HepG2 (cell line): ENCODE data around the gene TMEM131. TPM values are rescaled to one million over a fixed set of nuclear protein-coding genes. Genes with fewer than 3 reads are reported as not detected.

Experiments
- ATAC-seq: fragments of 200-7000 bp; cut with Tn5 transposase; 3 replicates; pipeline ENCODE4 v1.9.1; 2020; ENCODE audit warnings: mild to moderate bottlenecking, moderate library complexity
- BruUV-seq: library from RNA; stranded (reverse); fragments of 400-500 nt; replicated peaks from 2 replicates; lab custom pipeline; 2021; lab: Mats Ljungman, UMichigan
- CTCF ChIA-PET: fragments of 300-600 bp; formaldehyde crosslinking; extraction: SDS; loops from one replicate; lab custom pipeline; 2021; ENCODE audit warnings: low total read pairs, inconsistent platforms, low intra/inter-chr PET ratio; lab: Yijun Ruan, JAX
- POLR2A ChIA-PET: fragments of 350-600 bp; sonication (Branson Sonifier 250); formaldehyde crosslinking; loops from one replicate; lab custom pipeline; 2020; ENCODE audit warnings: antibody characterized with exemption, inconsistent platforms; lab: Yijun Ruan, JAX
- DNase-seq: peaks from one replicate; pipeline ENCODE4 v3.0.0-alpha.2; 2015; ENCODE audit warnings: low spot score
- FAIRE-seq: peaks from 3 replicates; lab custom pipeline; 2011; peaks lifted over from hg19 to GRCh38; lab: Jason Lieb, UNC
- H2AFZ ChIP-seq: one replicate; pipeline ENCODE4 v1.6.1; 2011; ENCODE audit warnings: low read length, inconsistent platforms
- H3K27ac ChIP-seq: fragments of 300-600 bp; 3 replicates; pipeline ENCODE4 v1.8.0; 2011; ENCODE audit warnings: mixed run types, mild to moderate bottlenecking, mixed read lengths, low read length, inconsistent platforms; ENCODE audit not compliant: insufficient read depth; ENCODE audit errors: extremely low read length
- H3K27me3 ChIP-seq, 2 experiments: fragments of 200-600 bp in 1 of 2; 2 replicates in 1 of 2; 3 replicates in 1 of 2; pipeline versions ENCODE4 v1.6.0 to v1.8.0; 2011; ENCODE audit warnings: low read length in 2 of 2, mild to moderate bottlenecking in 2 of 2, moderate library complexity in 2 of 2, inconsistent platforms in 1 of 2; ENCODE audit not compliant: insufficient read depth in 2 of 2, control insufficient read depth in 1 of 2
- H3K36me3 ChIP-seq, 2 experiments: fragments of 200-600 bp in 1 of 2; replicated peaks in 1 of 2; 2 replicates in 1 of 2; 3 replicates in 1 of 2; pipeline versions ENCODE4 v1.5.1 to v1.8.0; 2011; ENCODE audit warnings: low read length in 2 of 2, inconsistent platforms in 1 of 2; ENCODE audit not compliant: insufficient read depth in 2 of 2, control insufficient read depth in 1 of 2
- H3K4me1 ChIP-seq: 2 replicates; pipeline ENCODE4 v1.5.1; 2012; ENCODE audit warnings: low read length, inconsistent platforms; ENCODE audit not compliant: insufficient read depth
- H3K4me2 ChIP-seq: 2 replicates; pipeline ENCODE4 v1.6.0; 2011; ENCODE audit warnings: low read depth, low read length, inconsistent platforms
- H3K4me3 ChIP-seq, 3 experiments: fragments of 200-600 bp in 1 of 3; sonication (generic), shearing (Covaris generic) in 1 of 3; replicated peaks in 1 of 3; 2 replicates each; pipeline ENCODE4 v1.5.1; 2011 to 2016; ENCODE audit warnings: low read length in 3 of 3, inconsistent platforms in 2 of 3, low read depth in 2 of 3, mild to moderate bottlenecking in 2 of 3, control low read depth in 1 of 3, mixed read lengths in 1 of 3; ENCODE audit not compliant: insufficient read depth in 1 of 3
- H3K79me2 ChIP-seq: one replicate; pipeline ENCODE4 v1.6.1; 2011; ENCODE audit warnings: low read length, inconsistent platforms; ENCODE audit not compliant: insufficient read depth
- H3K9ac ChIP-seq: 2 replicates; pipeline ENCODE4 v1.6.0; 2011; ENCODE audit warnings: mild to moderate bottlenecking, low read depth, low read length, inconsistent platforms; ENCODE audit not compliant: insufficient read depth
- H3K9me3 ChIP-seq: 2 replicates; pipeline ENCODE4 v1.5.1; 2012; ENCODE audit warnings: mild to moderate bottlenecking, low read length
- H4K20me1 ChIP-seq: 2 replicates; pipeline ENCODE4 v1.6.0; 2011; ENCODE audit warnings: inconsistent platforms, mild to moderate bottlenecking, low read length, moderate library complexity; ENCODE audit not compliant: insufficient read depth
- DRAP1 ChIP-seq: IDR thresholded peaks from 2 replicates; pipeline ENCODE4 v1.6.1; 2016; ENCODE audit warnings: missing genetic modification reagents, missing compliant biosample characterization
- HNRNPK ChIP-seq: fragments of 200-400 bp; formaldehyde crosslinking; IDR thresholded peaks from 2 replicates; pipeline ENCODE4 v1.6.1; 2018; ENCODE audit warnings: low read length, low read depth, moderate library complexity, mild to moderate bottlenecking; ENCODE audit not compliant: poor library complexity, severe bottlenecking
- HOXA9 ChIP-seq: sonication (generic); formaldehyde crosslinking; IDR thresholded peaks from 2 replicates; pipeline ENCODE4 v1.8.1; 2022; ENCODE audit warnings: missing genetic modification reagents, mild to moderate bottlenecking, moderate library complexity, borderline replicate concordance
- NBN ChIP-seq: fragments of 450-650 bp; conservative IDR thresholded peaks from 2 replicates; pipeline ENCODE4 v1.6.1; 2017
- SETDB1 ChIP-seq: sonication (generic); formaldehyde crosslinking; IDR thresholded peaks from 2 replicates; pipeline ENCODE4 v1.5.1; 2020; ENCODE audit warnings: missing genetic modification reagents, mild to moderate bottlenecking, borderline replicate concordance
- SP4 ChIP-seq: sonication (generic); formaldehyde crosslinking; IDR thresholded peaks from 2 replicates; pipeline ENCODE4 v1.8.1; 2023; ENCODE audit warnings: mild to moderate bottlenecking, missing genetic modification reagents
- STAG1 ChIP-seq: sonication (generic); formaldehyde crosslinking; IDR thresholded peaks from 2 replicates; pipeline ENCODE4 v1.4.0; 2020; ENCODE audit warnings: missing genetic modification reagents
- TEAD3 ChIP-seq: optimal IDR thresholded peaks from 2 replicates; pipeline ENCODE3; 2016; ENCODE audit warnings: borderline replicate concordance
- TERF1 ChIP-seq: sonication (generic); formaldehyde crosslinking; IDR thresholded peaks from 2 replicates; pipeline ENCODE4 v1.8.0; 2022; ENCODE audit warnings: mild to moderate bottlenecking, missing genetic modification reagents, moderate library complexity
- ZFAT ChIP-seq: sonication (generic); formaldehyde crosslinking; conservative IDR thresholded peaks from 2 replicates; pipeline ENCODE4 v1.8.1; 2023; ENCODE audit warnings: missing genetic modification reagents, inconsistent platforms
- ZNF326 ChIP-seq: sonication (generic); formaldehyde crosslinking; IDR thresholded peaks from 2 replicates; pipeline ENCODE4 v1.4.0; 2020; ENCODE audit warnings: missing genetic modification reagents, borderline replicate concordance
- ZNF577 ChIP-seq: sonication (generic); formaldehyde crosslinking; IDR thresholded peaks from 2 replicates; pipeline ENCODE4 v1.4.0; 2020; ENCODE audit warnings: mild to moderate bottlenecking, low read depth, missing genetic modification reagents, borderline replicate concordance
- ZNF619 ChIP-seq: sonication (generic); formaldehyde crosslinking; IDR thresholded peaks from 2 replicates; pipeline ENCODE4 v1.4.0; 2020; ENCODE audit warnings: mild to moderate bottlenecking, missing genetic modification reagents
- ZNF629 ChIP-seq: sonication (generic); formaldehyde crosslinking; conservative IDR thresholded peaks from 2 replicates; pipeline ENCODE4 v1.5.0; 2020; ENCODE audit warnings: missing genetic modification reagents
- WGBS: methylation state at CpG from one replicate; pipeline ENCODE4 v1.1.6; 2017; ENCODE audit warnings: low lambda C conversion rate; 5-methylcytosine and 5-hydroxymethylcytosine counted together
- in situ Hi-C: cut with HindIII; loops from 2 replicates; pipeline ENCODE4 v1.10.0; 2017; ENCODE audit warnings: low pct_unique_long_range_greater_than_20kb; ENCODE audit not compliant: extremely low pct_ligation_motif_present
- intact Hi-C: fragments of 100-400 bp; cut with micrococcal nuclease; formaldehyde crosslinking; loops from one replicate; pipeline ENCODE4 v1.10.0; 2022; ENCODE audit not compliant: unreplicated experiment
- polyA plus RNA-seq, 8 experiments: library from polyadenylated mRNA; depleted of rRNA in 3 of 8; stranded (reverse) in 7 of 8; unstranded in 1 of 8; fragments of >200 nt; fragmentation: Illumina TruSeq in 4 of 8; extraction: Trizol in 4 of 8; gene quantifications; 2 replicates each; pipeline versions ENCODE4 v1.2.1 to v1.2.3, GENCODE V29; 2011 to 2016; ENCODE audit warnings: low read depth in 4 of 8, missing spikeins in 1 of 8, mixed read lengths in 1 of 8; ENCODE audit not compliant: insufficient read depth in 1 of 8
- total RNA-seq, 5 experiments: library from RNA; depleted of rRNA; stranded (reverse); fragments of >200 nt; fragmentation: Illumina TruSeq; extraction: Trizol; gene quantifications; 2 replicates each; pipeline ENCODE4 v1.2.3, GENCODE V29; 2016; ENCODE audit warnings: low read depth in 1 of 5

The TMEM131 gene
- total and polyA plus RNA-seq, 2 of the 13 experiments (the other 11 are each of a cell fraction or from before 2014, with no cell fraction given): 17.9 to 19.5 TPM

GRCh38 chr2:97742381-97742847 is 253.3 kb downstream of the TMEM131 start:
- no peak overlapping the region for H3K9ac ChIP-seq
- intact Hi-C loops: no loop called here
- H3K4me2 ChIP-seq: no peak overlapping the region
- WGBS: 91% methylated on average over 4 of the region's 4 CpGs
- no peaks in the 10 kb centered on the region for H3K79me2 ChIP-seq
- TF ChIP-seq ZNF629 (CRISPR knock-in tag): peak; percentile 65; the same call in 1 of the 2 replicates
- TF ChIP-seq ZNF619 (CRISPR knock-in tag): no peak
- TF ChIP-seq TEAD3 (CRISPR knock-in tag): peak; percentile 19
- H3K36me3 ChIP-seq: no peaks in the 10 kb centered on the region
- no peak overlapping the region for H3K4me3 ChIP-seq
- ATAC-seq (no peak), FAIRE-seq (no peak), DNase-seq (no peak)
- no peaks in the 10 kb centered on the region for H4K20me1 ChIP-seq
- CTCF ChIA-PET: no interaction called here
- BruUV-seq: no TSS peak
- H3K27me3 ChIP-seq: peaks cover 2 to 14% of the 10 kb centered on the region in 2 experiments; a peak in 3 of 5 replicates
- POLR2A ChIA-PET: no interaction called here
- H2AFZ ChIP-seq: no peak overlapping the region
- H3K27ac ChIP-seq: no peak overlapping the region
- no peaks in the 10 kb centered on the region for H3K9me3 ChIP-seq
- in situ Hi-C loops: loop anchor here (5.0 kb wide), 1 partner anchor 40 kb away; no protein-coding TSS in a partner anchor
- H3K4me1 ChIP-seq: peaks cover 35% of the 10 kb centered on the region

DNA sequence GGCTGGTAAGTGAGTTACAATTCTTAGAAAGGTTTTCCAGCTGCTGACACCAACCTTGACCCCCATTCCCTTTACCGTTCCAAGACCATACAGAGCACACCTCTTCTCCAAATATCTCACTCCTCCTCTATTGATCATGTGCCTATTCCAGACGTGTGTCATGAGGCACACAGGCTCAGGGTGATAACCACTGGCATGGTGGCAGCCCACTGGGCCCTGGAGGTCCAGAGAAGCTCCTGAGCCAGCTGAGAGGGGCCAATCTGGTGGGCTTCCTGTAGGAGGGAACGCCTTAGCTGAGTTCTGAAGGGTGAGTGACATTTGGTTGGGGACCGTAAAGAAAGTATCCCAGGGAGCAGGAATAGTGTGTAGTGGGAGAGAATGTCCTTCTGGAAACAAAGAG is 254.1 kb downstream of the TMEM131 start:
- Histone ChIP-seq H3K27me3 (peaks cover 2 to 21% of the 10 kb centered on the region in 2 experiments; a peak in 4 of 5 replicates), H3K4me2 (no peak overlapping the region), H3K36me3 (no peaks in the 10 kb centered on the region), H3K9me3 (no peaks in the 10 kb centered on the region), H3K79me2 (no peaks in the 10 kb centered on the region), H3K4me1 (peaks cover 35% of the 10 kb centered on the region), H3K27ac (no peak overlapping the region), H3K4me3 (no peak overlapping the region), H4K20me1 (no peaks in the 10 kb centered on the region), H2AFZ (no peak overlapping the region), H3K9ac (no peak overlapping the region)
- ChIA-PET CTCF (no interaction called here), POLR2A (no interaction called here)
- WGBS: 75% methylated on average over 4 of the region's 4 CpGs
- BruUV-seq: no TSS peak
- DNase-seq: no peak
- intact Hi-C loops (no loop called here), in situ Hi-C loops (loop anchor here (5.0 kb wide), 1 partner anchor 39 kb away; no protein-coding TSS in a partner anchor)
- ATAC-seq: no peak
- FAIRE-seq: no peak
- TF ChIP-seq HNRNPK (no peak), DRAP1 (CRISPR knock-in tag) (no peak), NBN (no peak), TERF1 (CRISPR knock-in tag) (no peak), STAG1 (no peak), ZNF577 (no peak), SP4 (CRISPR knock-in tag) (no peak), ZFAT (no peak), HOXA9 (CRISPR knock-in tag) (no peak), ZNF326 (CRISPR knock-in tag) (no peak), SETDB1 (no peak)
